HG02798 (cell line): ENCODE measurements around the gene CPSF3.
"Not testable (repeated sequence)": the region's sequence is repeated elsewhere in the genome, so short reads cannot be mapped to it uniquely, and the experiment has no call there.

Experiments used
- ATAC-seq: cut with Tn5 transposase; IDR thresholded peaks from one replicate; pipeline ENCODE4 v1.9.1; 2021; ENCODE audit warnings: mild to moderate bottlenecking; ENCODE audit not compliant: unreplicated experiment, poor library complexity

CPSF3 gene

DNA sequence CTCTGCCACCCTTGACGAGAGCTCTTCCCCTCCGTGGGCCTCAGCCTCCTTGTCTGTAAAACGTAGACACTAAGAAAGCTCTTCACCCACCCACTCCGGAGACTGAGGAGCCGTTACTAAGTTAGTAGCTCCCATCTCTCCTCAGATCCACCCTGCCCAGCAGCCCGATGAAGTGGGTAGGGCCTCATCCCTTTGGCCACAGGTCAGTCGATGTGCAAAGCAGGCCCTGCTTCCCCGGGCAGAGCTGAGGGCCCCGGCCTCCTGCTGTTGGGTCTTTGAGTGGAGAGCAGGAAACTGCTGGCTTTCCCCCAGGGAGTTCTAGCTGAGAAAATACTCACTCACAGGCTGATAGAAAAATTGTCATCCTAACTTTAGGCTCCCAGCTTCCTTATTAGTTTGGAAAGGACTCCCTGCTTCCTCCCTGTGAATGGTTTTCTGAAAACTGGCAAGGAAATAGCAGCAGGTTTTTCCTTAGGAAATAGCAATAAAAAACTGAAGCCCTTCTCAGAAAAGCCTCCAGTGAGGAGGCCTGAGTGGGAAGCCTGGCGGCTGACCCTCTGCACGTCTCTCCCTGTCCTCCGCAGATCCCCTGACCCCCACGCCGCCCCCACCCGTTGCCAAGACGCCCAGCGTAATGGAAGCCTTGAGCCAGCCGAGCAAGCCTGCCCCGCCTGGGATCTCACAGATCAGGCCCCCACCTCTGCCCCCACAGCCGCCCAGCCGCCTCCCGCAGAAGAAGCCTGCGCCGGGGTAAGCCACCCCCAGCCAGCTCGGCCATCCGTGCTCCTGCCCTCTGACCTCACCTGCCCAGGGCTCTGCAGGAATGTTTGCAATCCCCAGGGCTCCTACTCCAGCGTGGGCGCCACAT is 30.3 kb upstream of the CPSF3 start:
- no peak for ATAC-seq

DNA sequence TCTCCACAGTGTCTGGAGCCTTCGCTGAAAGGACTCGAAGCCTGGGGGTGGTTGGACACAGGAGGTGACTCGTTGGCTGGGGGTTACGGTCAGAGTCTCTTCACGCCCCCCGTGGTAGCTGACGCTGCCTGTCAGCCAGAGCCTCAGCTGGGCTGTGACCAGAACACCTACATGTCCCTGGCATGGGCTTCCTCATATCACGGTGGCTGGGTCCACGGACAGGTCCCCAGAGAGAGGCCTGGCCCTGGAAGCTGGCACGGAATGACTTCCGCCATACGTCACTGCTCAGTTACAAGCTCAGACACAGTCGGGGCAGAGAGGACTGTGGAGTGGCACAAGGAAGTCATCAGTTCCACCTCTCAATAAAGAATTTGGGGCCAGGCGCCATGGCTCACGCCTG is 28.6 kb upstream of the CPSF3 start:
- ATAC-seq: no peak

DNA sequence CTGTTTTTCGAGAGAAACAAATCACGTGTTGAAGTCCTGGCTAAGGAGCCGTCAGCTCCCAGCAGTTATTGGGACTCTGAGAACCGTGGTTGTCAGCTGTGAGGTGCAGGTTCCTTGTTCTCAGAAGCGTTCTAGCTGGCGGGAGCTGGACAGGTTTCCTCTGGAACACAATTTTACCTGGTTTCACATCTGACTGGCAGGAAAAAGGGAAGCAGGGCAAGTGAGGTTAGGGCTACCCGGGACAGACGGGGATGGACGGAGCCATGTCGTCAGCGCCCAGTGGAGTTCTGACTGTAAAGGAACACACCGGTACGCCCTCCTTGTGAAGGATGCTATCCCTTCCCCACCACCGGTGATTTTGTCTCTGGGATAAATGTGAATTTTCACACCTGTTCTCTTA is 26.3 kb upstream of the CPSF3 start:
- no peak for ATAC-seq

GRCh38 chr2:9398251-9398650 is 25.2 kb upstream of the CPSF3 start:
- not testable (repeated sequence) for ATAC-seq

GRCh38 chr2:9398881-9399780 is 24.3 kb upstream of the CPSF3 start:
- ATAC-seq: no peak

DNA sequence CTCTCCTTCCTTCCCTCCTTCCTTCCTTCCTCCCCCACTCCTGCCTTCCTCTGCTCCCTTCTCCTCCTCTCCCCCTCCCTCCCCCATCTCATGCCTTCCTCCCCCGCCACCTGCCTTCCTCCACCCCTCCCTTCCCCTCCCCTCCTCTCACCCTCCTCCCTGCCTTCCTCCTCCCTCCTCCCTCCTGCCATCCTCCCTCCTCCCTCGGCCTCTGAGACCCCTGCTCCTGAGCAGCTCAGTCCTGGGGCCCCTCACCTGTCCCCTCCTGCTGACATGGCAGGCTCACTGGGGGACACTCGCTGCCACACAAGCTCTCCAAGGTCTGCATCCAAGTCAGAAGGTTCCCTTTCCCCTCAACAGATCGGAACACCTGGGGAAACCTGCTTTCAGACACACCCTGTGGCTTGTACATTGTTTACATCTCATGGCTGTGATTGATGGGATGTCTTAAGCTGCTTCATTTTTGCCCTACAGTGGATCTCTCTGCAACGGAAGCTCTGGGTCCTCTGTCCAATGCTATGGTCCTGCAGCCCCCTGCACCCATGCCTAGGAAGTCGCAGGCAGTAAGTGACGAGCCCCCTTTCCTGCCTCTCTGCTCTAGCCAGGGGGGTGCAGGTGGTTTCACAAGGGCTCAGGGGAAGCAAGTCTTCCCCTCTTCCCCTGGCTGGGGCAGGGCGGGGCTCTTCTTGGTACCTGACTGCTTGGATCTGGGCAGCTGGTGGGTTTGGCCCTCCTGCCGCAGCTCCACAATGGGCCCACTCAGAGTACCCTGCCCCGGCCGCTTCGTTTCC is 23.0 kb upstream of the CPSF3 start:
- no peak for ATAC-seq

GRCh38 chr2:9401059-9401547 is 22.4 kb upstream of the CPSF3 start:
- ATAC-seq: no peak

DNA sequence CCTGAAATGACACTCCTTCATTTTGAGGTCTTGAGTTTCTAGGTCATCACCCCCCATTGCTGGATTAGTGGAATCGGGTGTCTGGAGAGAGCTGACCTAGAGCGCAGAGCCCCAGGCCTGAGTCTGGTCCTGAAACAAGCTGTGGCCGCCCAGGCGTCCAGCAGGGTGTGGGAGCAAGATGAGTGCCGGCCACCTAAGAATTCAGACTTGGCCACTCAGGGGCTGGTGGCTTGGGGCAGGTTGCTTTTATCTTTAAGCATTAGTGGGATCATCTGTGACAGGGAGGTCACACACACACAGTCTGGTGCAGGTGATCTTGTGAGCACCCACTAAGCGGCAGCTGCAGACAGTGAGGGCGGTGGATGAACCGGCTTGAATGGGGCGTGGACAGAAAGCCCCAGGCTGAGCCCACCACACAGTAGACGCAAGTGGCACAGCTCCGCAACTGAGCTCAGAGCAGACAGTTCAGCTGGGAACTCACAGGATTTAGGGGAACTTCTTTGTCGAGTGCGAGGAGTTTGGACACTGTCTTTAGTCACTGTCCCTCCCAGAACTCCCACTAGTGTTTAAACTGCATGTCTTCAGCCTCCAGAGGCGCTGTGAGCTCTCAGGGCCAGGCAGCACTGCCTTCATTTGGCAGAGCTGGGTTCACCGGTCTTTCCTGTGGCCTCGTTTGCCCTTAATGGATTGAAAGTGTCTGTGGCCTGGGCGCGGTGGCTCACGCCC is 21.6 kb upstream of the CPSF3 start:
- ATAC-seq: no peak

- no peak for ATAC-seq
These were observed 19.5 kb upstream of the CPSF3 start for GRCh38 chr2:9403924-9404323.

DNA sequence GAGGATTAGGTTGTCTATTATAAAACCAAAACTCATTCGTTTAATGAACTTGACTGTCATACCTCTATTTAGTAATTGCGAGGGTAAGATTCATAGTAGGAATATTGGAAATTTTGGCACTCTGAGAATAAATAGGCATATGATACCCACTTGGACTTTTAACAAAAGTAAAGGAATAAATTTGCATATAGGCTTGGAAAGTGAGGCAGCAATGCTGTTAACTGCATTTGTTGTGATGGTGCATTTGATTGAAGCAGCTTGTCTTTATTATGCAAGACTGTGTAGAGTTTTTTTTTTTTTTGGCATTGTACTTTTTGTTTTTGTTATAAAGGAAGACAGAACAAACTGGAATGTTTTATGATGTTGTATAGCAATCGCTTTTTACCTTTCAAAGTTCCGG is 19.0 kb upstream of the CPSF3 start:
- ATAC-seq: no peak

DNA sequence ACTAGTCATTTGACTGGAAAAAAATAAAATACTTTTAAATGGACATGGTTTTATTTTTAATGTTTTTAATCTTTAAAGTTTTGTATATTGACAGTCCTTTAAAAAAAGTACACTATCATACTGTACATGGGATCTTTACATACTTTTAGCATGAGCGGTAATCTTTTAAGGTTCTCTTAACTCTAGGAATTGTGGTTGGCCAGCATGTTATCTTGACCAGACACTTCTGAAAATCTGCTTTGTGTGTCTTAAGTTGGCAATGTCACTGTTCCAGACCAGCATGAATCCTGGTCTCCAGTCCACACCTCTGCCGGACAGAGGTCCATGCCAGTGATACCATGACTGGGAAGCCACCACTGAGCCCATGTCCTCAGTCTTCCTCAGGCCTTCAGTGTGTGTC is 17.8 kb upstream of the CPSF3 start:
- no peak for ATAC-seq

DNA sequence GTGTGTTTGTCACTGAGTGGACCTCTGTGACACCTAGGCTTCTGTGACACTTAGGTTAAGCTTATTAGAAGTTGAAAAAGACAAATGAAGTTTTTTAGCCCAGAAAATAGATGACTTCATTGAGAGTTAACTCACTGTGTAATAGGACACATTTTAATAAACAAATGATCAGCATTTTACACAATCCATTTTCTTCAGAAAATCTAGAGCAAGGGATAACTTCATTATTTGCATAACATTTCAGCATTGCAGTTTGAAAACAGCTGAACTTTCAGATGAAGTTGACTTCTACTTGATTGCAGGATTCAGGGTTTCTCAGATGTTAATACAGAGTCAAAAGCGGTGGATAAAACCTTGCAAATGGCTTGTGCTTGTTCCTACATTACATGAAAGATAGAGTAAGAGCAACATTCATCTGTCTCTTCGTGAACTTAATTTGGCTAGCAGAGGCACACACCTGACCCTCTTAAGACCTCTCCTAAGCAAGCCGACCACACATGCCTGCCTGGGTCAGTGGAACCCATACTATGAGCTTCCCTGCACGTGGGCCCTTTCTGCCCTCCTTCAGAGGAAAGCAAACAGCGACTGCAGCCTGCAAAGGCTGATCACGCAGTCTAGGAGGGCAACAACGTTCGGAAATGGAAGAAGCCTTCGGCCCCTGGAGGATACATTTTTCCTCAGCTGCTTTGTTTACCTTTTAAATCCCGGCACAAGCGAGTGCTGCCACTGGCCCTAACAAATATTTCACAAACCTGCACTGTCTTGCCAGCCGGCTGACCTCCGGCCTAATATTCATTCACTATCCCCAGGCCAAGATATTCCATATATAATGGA is 16.7 kb upstream of the CPSF3 start:
- no peak for ATAC-seq

DNA sequence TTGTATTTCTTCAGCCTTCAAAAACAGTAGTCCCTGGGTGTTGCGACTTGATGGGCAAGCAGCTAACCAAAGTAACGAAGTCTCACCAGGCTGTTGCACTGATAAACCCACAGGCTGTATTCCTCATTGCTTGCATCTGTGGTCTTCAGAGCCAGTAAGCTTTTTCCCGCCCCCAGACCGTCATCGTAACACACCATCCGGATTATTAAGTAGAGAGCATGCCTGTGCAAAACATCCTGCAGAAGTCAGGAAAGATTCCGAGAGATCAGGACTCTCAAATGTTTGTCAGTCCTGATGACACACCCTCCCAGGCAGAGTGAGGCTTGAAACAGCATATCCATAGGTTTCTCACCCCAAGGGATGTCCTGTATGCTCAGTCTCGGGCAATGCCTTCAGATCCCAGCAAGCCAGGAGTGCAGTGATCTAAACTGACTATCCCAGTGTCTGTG is 16.1 kb upstream of the CPSF3 start:
- no peak for ATAC-seq

DNA sequence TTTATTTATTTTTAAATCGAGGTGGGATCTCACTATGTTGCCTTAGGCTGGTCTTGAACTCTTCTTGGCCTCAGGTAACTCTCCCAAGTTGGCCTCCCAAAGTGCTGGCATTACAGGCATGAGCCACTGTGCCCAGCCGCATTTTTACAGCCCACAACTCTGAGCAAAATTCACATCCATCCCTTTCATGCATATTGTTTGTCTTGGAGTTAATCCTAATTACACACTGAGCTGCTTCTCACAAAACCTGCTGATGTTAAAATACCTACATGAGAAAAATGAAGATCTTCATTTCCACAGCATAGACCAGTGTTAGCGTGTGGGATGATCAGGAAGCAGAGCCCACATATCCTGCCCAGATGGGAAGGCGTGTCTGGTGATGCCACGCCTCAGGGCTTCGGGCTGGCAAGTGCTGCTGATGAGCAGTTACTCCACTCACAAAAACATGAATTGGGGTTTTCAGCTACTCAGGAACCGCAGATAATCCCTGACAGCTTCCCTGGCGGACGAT is 14.8 kb upstream of the CPSF3 start:
- ATAC-seq: no peak

- no peak for ATAC-seq
These were observed 13.3 kb upstream of the CPSF3 start for GRCh38 chr2:9410108-9410507.

- no peak for ATAC-seq
These were observed 10.7 kb upstream of the CPSF3 start for GRCh38 chr2:9412781-9413180.

DNA sequence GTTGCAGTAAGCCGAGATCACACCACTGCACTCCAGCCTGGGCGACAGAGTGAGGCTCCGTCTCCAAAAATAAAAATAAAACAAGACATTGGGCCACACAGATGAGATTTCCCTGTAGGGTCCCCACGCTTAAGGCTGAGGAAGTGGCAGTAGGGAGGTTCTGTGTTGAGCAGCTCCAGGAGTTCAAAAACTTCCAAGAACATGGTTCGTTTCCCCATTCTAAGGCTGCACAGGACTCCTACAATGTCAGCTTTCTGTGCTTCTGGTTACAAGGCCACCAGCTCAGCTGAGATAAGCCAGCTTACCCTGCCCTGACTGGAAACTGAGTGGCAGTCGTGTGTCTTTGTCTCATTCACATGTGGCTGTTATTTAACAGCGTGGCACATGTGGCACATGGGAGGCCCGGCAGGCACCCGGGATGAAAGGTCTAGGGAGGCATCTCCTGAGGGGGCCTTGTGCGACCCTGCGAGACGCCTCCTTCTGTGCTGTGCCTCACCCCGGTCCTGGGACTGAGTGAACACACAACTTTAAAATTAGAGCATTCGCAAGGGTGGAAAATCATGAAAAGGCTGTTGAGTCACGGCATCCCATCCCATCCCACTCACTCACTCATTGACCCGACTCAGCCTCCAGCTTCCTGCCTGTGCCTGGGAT is 7.8 kb upstream of the CPSF3 start:
- no peak for ATAC-seq

DNA sequence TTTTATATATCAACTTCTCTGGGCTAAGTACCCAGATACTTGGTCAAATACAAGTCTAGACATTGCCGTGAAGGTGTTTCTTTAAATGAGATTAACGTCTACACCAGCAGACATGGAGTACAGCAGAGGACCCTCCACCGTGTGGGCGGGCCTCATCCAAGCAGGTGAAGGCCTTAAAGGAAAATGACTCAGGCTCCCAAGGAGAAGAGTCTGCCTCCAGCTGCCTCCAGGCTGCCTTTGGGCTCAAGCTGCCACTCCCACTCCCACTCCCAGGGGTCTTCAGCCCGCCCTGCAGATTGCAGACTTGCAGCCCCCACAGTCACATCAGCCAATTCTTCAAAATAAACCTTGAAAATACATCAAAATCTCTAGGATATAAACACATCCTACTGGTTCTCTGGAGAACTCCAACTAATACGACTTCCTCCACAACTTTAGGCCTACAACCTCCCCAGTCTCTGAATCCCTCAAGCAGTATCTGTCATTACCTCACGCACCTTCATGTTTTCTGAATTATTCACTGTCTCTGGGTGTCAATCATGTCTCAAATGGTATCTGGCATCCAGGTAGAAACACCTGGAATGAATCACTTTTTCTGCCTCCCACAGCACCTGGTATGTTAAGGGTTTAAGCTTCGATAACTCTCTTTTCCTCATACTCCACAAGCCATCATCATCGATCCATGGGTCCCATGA is 7.0 kb upstream of the CPSF3 start:
- ATAC-seq: no peak
